GM08714 (cell line): ENCODE results near the gene TREML4.

Experiments used
- H3K4me3 ChIP-seq: fragments of 200-500 bp; sonication (Bioruptor generic); 2 replicates; pipeline ENCODE4 v1.5.1; 2014; ENCODE audit warnings: mild to moderate bottlenecking, low read length, inconsistent platforms
- ZNF274 ChIP-seq: IDR thresholded peaks from 2 replicates; pipeline ENCODE4 v1.6.1; 2012; ENCODE audit warnings: mild to moderate bottlenecking, low read depth, low read length

TREML4 gene

DNA sequence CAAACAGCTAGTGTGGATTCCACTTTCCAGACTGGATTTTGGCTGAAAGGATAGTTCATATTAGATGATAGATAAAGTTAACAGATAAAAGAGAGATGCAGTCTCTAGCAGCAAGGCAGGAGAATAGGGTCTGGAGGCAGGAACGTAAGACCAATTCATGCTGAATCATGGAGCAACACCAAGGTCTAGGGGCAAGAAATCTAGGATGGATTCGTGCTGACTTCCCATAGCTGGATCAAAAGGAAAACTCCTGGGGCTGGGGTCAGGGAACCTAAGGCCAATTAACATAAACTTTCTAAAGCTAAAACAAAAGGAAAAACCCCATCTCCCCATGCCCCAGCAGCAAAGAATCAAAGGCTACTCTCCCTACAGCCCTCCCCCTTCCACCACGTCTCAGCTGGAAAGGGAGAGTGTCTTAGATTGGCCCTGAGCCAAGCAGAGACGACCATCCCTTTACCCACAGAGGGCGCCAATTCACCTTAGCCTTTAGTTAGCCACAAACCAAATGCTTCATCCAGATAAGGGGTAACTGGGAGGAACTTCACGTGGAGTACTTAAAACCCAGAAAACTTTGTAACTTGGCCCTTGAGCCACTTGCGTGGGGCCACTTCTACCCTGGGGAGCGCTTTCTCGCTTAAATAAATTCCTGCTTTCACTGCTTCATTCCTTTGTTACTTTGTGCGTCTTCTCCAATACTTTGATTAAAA is 50.7 kb downstream of the TREML4 start:
- TF ChIP-seq ZNF274, result no peak
- H3K4me3 ChIP-seq, result no peak overlapping the region

DNA sequence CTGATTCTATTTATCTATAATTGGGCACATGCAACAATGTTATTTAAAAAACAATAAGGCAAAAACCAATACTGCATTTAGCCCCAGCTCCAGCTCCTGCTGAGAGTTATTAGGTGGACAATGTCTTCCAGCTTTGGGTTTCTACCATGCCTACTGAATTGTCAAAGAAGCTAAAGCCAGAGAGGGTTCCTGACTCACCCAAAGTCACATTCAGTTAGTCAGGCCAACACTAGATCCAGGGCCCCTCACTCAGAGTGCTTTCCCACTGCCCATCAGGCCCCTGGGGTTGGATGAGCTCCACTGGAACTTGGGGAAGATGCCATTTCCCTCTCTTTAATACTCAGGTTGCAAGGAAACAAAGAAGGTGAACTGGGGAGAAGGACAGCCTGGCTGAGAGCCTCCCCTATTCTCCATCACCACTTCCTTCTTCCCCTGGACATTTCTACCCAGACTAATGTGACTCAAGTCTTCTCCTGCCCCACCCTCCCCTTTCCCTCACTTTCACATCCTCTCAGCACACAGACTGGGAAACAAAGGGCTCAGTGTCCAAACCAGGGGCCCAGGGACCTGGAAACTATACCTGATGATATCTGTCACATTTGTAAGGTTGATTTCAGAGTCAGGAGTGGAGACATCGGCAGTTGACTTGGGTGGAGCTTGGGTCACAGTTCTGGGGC is 52.4 kb downstream of the TREML4 start:
- no peak overlapping the region for H3K4me3 ChIP-seq
- TF ChIP-seq ZNF274, result no peak

DNA sequence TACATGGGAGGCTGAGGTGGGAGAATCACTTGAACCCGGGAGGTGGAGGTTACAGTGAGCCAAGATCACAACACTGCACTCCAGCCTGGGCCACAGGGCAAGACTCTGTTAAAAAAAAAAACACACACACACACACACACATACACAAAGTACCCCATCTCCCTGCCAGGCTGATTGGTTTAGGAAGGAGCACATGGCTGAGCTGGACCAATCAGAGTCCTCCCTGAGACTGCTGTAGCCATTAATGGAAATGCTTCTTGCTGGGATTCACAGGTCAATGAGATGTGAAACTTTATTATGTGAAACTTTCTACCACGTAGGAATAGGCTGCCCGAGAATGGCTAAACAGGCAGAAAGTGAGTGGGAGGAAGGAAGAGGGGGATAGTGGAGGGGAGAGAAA is 55.5 kb downstream of the TREML4 start:
- TF ChIP-seq ZNF274, result no peak
- no peak overlapping the region for H3K4me3 ChIP-seq

DNA sequence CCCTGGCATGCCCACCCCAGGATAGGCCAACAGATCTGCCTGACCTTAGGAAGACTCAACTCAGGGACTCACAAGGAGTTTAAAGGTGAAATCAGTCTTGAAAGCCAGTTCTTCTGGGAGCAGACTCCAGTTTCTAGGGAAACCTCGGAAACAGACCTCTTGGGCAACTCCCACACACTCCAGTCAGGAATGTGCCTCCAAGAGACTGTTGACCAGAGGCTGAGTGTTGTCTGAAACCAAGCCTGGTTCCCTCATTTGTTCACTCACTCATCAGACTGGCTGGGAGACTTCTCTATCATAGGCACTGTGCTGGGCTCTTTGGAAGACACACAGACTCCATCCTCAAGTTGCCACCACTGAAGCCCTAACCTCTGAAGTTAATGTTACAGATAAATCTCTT is 56.6 kb downstream of the TREML4 start:
- no peak for TF ChIP-seq ZNF274
- no peak overlapping the region for H3K4me3 ChIP-seq

DNA sequence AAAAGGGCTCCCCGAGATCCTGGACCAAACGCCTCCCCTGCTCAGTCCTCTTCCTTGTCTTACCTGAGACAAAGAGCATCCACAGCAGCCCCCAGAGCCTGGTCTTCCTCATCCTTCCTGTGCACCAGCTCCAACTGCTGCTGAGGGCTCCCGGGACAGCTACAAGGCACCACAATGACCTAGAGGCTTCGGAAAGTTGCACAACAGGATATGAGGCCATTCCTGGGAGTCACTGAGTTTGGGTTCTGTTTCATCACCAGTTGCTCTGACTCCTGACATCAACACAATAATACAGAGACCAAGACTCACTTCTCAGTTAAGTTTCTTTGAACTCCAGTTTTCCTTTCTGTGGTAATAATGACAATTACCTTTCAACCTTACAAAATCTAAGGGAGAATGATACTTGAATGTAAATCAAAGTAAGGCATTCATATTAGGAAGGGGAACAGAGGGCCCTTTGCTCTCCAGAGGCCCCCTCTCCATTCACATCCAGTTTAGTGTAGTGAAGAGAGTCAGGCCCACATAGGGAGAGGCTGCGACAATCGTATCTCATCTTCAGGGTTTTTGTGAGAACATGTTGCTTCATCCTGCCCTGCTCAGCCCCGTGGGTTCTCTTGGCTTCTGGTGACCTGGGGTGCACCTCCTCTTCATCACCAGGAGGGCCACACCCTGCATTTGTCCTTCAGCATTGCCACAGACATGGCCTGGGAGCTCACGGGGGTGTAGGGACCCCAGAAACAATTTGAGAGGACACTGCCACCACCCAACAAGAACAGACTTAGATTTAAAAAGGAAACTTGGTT is 58.6 kb downstream of the TREML4 start, which contains the start of gene TREM1:
TREM1 (minus strand) TSS at position 139 of the 803 bp plus-strand sequence; CDS start at position 112, 27 bp downstream.
- no peak within 1 kb of the TSS for H3K4me3 ChIP-seq
- no peak for TF ChIP-seq ZNF274

DNA sequence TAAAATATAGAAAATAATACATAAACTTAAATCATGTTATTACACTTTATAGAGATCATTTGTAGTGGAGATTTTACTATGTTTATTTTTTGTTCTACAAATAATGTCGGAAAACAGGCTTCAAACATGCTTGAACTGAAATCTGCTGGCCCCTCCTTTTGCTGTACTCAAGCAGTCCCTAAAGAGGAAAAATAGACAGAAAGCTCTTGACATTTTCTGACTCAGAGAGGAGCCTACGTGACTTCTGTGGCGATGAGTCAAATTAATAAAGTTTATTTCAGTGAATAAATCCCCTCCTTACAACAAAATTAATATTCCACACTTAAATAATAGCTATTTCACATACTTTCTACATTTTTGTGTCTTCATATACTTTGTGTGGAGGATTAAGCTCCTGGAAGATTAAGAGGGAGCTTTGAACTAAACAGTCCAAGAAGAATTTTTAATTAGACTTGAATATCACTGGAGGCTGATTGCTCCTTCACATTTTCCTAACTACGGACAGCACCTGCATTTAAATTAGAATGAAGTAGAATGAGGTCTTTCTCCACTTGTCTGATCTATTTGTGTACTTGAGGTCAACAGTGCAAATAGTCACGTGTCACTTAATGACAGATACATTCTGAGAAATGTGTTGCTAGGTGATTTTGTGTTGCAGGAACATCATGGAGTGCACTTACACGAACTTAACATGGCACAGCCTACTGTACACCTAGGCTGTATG is 60.0 kb downstream of the TREML4 start:
- no peak for TF ChIP-seq ZNF274
- no peak overlapping the region for H3K4me3 ChIP-seq
